Fibroblast of the conjunctiva (primary cell): ENCODE data around the gene SFXN5.

Source experiments
- DNase-seq: peaks from one replicate; pipeline ENCODE4 v3.0.0-alpha.2; 2010; ENCODE audit warnings: low read depth

SFXN5 gene

GRCh38 chr2:72993147-72993932 is 78.2 kb downstream of the SFXN5 start:
- no peak for DNase-seq

DNA sequence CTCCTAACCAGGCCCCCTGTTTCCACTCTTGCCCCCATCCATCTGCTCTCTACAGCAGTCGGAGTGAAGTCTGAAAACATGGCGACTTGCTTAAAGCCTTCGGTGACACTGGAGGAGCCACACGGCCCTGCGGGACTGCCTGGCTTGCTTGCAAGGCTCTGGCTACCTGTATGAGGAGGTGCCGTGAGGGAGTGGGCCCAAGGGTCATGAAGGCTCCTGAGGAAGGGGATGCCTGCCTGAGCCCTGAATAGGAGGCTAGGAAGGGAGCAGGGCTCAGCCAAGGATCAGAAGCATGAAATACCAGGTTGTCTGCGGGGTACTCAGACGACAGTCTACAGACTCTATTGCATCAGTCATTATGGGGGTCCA is 78.8 kb downstream of the SFXN5 start:
- no peak for DNase-seq

GRCh38 chr2:72991980-72992733 is 79.4 kb downstream of the SFXN5 start:
- DNase-seq: no peak

GRCh38 chr2:72991439-72991725 is 80.1 kb downstream of the SFXN5 start:
- no peak for DNase-seq

DNA sequence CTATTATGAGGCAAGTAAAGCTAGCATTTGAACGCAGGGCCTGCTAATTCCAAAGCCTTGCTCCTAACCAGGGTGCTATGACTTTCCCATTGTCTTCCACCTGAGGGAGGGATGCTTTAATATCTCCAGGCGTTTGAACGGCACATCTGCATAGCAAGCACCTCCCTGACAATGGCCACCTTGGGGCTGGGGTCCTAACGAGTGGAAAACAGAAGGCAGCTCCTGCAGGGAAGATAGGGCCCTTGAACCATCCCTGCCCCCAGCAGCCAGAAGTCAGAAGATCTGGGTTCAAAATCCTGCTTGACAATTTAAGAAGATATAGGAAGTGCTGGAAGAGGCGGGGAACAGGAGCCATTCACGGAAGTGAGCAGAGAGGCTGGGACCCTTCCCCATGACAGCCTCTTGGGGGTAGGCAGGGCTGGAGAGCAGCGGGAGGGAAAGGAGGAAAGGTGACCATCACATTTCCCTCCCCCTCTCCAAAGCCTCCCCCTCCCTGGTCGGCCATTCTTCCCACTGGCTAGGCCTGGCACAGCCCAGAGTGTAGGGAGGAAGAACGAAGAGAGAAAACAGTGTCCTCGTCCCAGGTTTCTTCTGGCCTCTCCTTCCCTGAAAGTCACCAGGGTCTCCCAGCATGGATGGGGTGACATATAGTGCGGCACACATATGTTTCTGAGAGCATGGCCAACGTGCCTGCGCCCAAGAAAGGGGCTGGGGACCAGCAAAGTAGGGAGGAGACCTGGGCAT is 80.6 kb downstream of the SFXN5 start:
- DNase-seq: no peak

- no peak for DNase-seq
These were observed 81.5 kb downstream of the SFXN5 start for GRCh38 chr2:72989770-72990556.

GRCh38 chr2:72988726-72989273 is 82.7 kb downstream of the SFXN5 start:
- no peak for DNase-seq

DNA sequence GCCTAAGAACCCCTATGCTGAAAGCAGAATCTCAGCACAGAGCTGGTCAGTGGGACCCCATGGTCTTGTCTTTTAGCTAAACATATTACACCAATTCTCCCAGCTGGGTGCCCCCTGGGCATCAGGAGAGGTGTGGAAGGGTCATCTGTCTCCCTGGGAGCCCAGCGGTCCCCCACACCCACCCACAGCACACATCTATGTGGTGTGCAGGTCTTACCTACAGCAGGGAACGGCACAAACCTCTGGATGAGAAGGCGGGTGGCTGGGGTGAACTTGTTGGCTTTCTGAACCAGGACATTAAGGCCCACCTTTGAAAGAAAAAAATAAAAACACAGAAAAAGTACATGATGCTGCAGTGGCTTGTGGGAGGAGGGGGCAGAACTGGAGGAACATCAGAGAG is 83.5 kb downstream of the SFXN5 start:
- DNase-seq: no peak

- no peak for DNase-seq
These were observed 85.4 kb downstream of the SFXN5 start for GRCh38 chr2:72985891-72986683.

DNA sequence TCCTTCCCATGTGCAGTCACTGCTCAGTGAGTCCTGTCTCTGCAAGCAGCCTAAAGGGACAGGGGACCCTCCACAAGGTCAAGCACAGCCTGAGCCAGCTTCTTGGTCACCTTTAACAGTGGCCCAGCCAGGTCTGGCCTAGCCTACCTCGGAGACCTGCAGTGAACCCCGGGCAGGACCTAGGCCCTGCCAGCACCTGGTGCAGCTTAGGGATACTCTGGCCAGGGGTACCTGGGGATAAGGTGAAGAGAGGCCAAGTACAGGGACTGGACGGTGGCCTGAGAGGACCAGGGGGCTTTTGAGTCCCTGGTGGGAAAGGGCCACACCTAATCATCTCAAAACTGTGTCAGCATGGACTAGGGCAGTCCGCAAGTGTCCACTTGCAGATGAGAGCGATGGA is 86.4 kb downstream of the SFXN5 start:
- no peak for DNase-seq

DNA sequence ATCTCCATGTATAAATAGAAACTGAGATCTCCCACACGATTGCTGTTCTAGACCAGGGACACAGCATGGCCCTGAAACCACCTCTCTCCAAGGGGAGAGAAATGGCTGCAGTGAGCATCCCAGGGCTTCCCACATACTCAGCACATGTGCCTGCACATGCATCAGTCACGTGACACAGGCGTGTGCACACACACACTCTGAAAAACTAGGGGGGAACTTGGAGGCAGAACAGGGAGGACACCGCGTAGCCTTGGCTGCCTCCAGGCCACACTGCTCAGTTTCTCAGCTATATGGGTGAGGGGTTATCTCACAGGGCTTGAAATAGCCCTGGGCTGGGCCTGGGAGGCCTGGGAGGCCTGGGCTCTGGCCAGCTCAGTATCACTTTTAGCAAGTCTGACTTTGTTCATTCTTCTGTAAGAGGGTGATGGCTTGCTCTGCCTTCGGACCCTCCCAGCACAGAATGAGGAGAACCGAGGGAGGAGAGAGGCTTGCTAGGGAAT is 87.3 kb downstream of the SFXN5 start:
- DNase-seq: no peak

GRCh38 chr2:72983500-72984161 is 87.9 kb downstream of the SFXN5 start:
- no peak for DNase-seq

- DNase-seq: no peak
These were observed 88.6 kb downstream of the SFXN5 start for GRCh38 chr2:72982781-72983499.

- DNase-seq: no peak
These were observed 89.3 kb downstream of the SFXN5 start for GRCh38 chr2:72982219-72982618.

DNA sequence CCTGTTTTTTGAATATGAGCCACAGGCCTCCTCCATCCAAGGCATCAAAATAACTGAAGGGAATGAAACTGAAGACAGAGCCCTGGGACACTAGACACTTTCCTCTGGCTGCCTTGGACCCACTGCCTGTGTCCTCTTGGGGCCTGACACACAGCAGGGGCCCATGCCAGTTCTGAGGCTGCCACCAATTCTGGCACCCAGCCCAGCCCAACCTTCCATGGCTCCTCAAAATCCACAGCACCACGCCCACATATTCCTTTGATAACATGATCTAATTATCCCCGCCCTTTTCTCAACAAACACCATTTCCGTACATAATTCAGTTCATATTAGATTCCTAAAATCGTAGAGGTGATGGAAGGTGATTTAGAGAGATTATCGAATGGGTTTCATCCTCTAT is 90.0 kb downstream of the SFXN5 start:
- DNase-seq: no peak

DNA sequence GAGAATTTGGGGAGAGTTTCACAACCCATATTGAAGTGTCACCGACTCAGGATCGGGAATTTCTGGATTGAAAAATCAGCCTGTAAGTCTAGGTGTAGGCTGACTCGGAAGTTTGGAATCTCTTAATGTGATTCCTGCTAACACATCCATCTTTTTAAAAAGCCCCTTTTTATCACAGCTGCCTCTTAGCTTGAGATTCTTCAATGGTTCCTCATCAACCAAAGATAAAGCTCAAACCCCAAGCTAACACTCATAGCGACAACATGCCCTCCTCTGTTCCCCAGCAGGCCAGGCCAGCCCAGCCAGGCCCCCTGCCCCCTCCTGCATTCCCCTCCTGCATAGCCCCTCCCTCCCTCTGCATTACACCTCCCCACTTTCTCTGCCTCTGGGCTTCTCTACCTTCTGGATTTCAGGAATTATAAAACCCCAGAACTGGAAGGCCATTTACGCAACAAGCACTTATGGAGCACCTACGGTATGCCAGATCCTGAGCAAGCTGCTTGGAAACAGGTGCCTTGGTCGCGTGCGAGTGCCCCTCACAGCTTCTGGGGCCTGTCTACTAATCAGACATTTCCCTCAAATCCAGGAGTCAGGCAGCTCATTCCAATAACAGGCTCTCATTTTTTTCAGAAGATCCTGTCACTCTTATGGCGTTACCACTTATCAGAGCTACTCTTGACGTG is 90.8 kb downstream of the SFXN5 start:
- no peak for DNase-seq

DNA sequence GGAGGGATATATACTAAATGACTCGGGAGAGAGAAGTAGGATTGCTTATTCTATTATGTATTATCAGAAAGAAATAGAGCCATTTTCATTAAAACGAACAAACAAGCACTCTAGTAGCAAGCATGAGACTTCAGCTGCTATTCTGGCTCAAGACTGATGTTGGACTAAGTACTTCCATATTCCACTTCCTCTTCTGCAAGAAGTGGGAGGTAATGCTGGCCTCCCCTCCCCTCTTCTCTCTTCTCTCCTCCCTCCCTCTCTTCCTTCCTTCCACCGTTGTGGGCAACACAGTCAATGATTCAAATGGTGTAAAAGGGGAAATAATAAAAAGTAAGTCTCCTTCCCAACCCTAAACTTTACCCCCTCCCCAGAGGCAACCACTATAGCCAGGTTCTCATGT is 91.6 kb downstream of the SFXN5 start:
- no peak for DNase-seq

DNA sequence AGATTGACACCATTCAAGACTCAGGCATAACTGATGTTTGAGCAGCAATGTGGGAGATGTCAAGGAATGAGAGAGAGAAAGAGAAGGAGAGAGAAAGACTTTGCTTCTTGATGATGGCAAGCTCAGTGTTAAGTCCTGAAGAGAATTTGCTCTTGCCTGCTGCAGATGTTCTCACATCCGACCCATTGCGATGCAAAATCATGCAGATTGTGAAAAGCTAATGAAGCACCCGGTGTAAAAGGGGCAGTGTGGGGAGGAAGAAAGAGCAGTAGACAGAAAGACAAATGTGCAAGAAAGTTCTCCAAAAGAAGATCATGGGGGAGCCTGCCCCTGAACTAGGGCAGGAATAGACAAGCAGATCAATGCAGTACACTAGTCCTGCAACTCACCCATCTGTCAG is 96.5 kb downstream of the SFXN5 start:
- DNase-seq: no peak

GRCh38 chr2:72974436-72974754 is 97.1 kb downstream of the SFXN5 start:
- no peak for DNase-seq
